ENCODE measurements around the gene NEFH. TPM values are rescaled to one million over a fixed set of nuclear protein-coding genes. Genes with fewer than 3 reads are reported as not detected.

The NEFH gene
- total RNA-seq, 1 experiment from 2014 or later, result not detected

DNA sequence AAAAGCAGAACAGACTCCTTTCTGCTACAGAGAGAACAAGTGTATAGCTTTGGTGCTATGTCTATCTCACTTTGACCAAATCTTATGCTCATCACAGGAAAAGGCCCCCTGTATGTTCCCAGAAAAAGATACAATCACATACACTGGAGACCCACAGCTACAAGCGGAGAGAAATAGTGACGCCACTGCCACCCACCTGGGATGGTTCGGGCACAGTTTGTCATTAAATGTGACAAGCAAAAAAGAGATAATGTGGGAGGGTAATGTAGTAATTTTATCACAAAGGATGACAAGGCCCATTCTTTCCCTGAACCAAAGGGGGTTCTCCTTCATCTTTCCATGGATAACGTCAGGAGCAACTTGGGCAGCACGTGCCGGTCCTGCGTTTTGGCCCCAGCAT, 41.5 kb downstream of the NEFH start:
- no peak overlapping the region for H3K27ac ChIP-seq (ENCODE audit: low read depth, low read length)
- H3K4me1 ChIP-seq (ENCODE audit: control insufficient read depth in 1 of 2, insufficient read depth in 2 of 2, low read length in 2 of 2), result no peaks in the 10 kb centered on the region
- intact Hi-C loops (cut with micrococcal nuclease), result no loop called here
- H3K4me3 ChIP-seq (replicated peaks in 1 of 2; ENCODE audit: low read depth in 1 of 2, low read length in 2 of 2), result no peak overlapping the region
- ChIA-PET RAD21 (ENCODE audit: low non-redundant PET in 1 of 2, low total read pairs in 2 of 2, uncharacterized antibody in 2 of 2, unreplicated experiment in 2 of 2) (no interaction called here), CTCF (no interaction called here), POLR2A (no interaction called here)
- peaks cover 49 to 60% of the 10 kb centered on the region in 2 experiments for H3K36me3 ChIP-seq (ENCODE audit: control insufficient read depth in 1 of 2, insufficient read depth in 2 of 2, low read length in 2 of 2)
- ATAC-seq, result no peak
- no peaks in the 10 kb centered on the region for H4K20me1 ChIP-seq (ENCODE audit: insufficient read depth)
- H3K9me3 ChIP-seq (ENCODE audit: control insufficient read depth in 1 of 2, insufficient read depth in 1 of 2, low read depth in 1 of 2, low read length in 2 of 2), result no peaks in the 10 kb centered on the region
- no peak overlapping the region for H3K9ac ChIP-seq (ENCODE audit: low read length)
- H2AFZ ChIP-seq (ENCODE audit: low read depth, low read length, poor library complexity, severe bottlenecking), result no peak overlapping the region
- H3K9me2 ChIP-seq (ENCODE audit: insufficient read depth), result no peaks in the 10 kb centered on the region
- no peak overlapping the region for H3K4me2 ChIP-seq (ENCODE audit: low read length)
- H3K27me3 ChIP-seq (ENCODE audit: insufficient read depth, low read length), result no peaks in the 10 kb centered on the region
- DNase-seq (ENCODE audit: low read depth, low spot score), result no peak
- no peaks in the 10 kb centered on the region for H3K79me2 ChIP-seq (ENCODE audit: insufficient read depth, low read length)
- TF ChIP-seq EGR1 (IDR thresholded peaks at IDR 0.05; ENCODE audit: low read depth) (no peak), JUND (IDR thresholded peaks at IDR 0.05) (no peak), ZFX (IDR thresholded peaks at IDR 0.05) (no peak), RAD21 (IDR thresholded peaks at IDR 0.05; ENCODE audit: low read depth) (no peak), FOSL1 (IDR thresholded peaks at IDR 0.05; ENCODE audit: low read depth) (no peak)
- TF ChIP-seq, protein P1, sequence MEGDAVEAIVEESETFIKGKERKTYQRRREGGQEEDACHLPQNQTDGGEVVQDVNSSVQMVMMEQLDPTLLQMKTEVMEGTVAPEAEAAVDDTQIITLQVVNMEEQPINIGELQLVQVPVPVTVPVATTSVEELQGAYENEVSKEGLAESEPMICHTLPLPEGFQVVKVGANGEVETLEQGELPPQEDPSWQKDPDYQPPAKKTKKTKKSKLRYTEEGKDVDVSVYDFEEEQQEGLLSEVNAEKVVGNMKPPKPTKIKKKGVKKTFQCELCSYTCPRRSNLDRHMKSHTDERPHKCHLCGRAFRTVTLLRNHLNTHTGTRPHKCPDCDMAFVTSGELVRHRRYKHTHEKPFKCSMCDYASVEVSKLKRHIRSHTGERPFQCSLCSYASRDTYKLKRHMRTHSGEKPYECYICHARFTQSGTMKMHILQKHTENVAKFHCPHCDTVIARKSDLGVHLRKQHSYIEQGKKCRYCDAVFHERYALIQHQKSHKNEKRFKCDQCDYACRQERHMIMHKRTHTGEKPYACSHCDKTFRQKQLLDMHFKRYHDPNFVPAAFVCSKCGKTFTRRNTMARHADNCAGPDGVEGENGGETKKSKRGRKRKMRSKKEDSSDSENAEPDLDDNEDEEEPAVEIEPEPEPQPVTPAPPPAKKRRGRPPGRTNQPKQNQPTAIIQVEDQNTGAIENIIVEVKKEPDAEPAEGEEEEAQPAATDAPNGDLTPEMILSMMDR (IDR thresholded peaks at IDR 0.05 in 2 of 3, conservative IDR thresholded peaks at IDR 0.05 in 1 of 3; ENCODE audit: borderline replicate concordance in 1 of 3, insufficient read depth in 1 of 3, low read depth in 2 of 3, low read length in 2 of 3), result no peak
- TF ChIP-seq, protein P2, sequence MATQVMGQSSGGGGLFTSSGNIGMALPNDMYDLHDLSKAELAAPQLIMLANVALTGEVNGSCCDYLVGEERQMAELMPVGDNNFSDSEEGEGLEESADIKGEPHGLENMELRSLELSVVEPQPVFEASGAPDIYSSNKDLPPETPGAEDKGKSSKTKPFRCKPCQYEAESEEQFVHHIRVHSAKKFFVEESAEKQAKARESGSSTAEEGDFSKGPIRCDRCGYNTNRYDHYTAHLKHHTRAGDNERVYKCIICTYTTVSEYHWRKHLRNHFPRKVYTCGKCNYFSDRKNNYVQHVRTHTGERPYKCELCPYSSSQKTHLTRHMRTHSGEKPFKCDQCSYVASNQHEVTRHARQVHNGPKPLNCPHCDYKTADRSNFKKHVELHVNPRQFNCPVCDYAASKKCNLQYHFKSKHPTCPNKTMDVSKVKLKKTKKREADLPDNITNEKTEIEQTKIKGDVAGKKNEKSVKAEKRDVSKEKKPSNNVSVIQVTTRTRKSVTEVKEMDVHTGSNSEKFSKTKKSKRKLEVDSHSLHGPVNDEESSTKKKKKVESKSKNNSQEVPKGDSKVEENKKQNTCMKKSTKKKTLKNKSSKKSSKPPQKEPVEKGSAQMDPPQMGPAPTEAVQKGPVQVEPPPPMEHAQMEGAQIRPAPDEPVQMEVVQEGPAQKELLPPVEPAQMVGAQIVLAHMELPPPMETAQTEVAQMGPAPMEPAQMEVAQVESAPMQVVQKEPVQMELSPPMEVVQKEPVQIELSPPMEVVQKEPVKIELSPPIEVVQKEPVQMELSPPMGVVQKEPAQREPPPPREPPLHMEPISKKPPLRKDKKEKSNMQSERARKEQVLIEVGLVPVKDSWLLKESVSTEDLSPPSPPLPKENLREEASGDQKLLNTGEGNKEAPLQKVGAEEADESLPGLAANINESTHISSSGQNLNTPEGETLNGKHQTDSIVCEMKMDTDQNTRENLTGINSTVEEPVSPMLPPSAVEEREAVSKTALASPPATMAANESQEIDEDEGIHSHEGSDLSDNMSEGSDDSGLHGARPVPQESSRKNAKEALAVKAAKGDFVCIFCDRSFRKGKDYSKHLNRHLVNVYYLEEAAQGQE (IDR thresholded peaks at IDR 0.05; ENCODE audit: low read depth), result no peak
- BruUV-seq (replicated peaks), result no TSS peak
